WTC11 (cell line): Measurements from ENCODE around the gene CD79A. TPM values are rescaled to one million over a fixed set of nuclear protein-coding genes. Genes with fewer than 3 reads are reported as not detected.

Experiments used
- ATAC-seq: fragments of 200-7000 bp; cut with Tn5 transposase; 2 replicates; pipeline ENCODE4 v1.10.0; 2021; ENCODE audit warnings: mild to moderate bottlenecking, moderate library complexity
- CTCF ChIA-PET: fragments of 300-600 bp; sonication (Branson Sonifier 250); formaldehyde crosslinking; loops from one replicate; lab custom pipeline; 2021; ENCODE audit warnings: antibody characterized with exemption; lab: Charles Lee
- POLR2A ChIA-PET: fragments of 350-600 bp; sonication (Branson Sonifier 250); formaldehyde crosslinking; loops from one replicate; lab custom pipeline; 2021; ENCODE audit warnings: antibody characterized with exemption; lab: Charles Lee
- DNase-seq: peaks from one replicate; pipeline ENCODE4 v3.0.0; 2021; ENCODE audit warnings: low spot score
- H3K27ac Mint-ChIP-seq: 2 replicates; pipeline ENCODE4 v1.8.0; 2021; ENCODE audit warnings: mixed read lengths
- H3K27me3 Mint-ChIP-seq: 2 replicates; pipeline ENCODE4 v1.8.0; 2021; ENCODE audit warnings: low read depth, mild to moderate bottlenecking, moderate library complexity, mixed read lengths
- H3K36me3 Mint-ChIP-seq: 2 replicates; pipeline ENCODE4 v1.8.0; 2021; ENCODE audit warnings: mixed read lengths
- H3K4me1 Mint-ChIP-seq: 2 replicates; pipeline ENCODE4 v1.8.0; 2022; ENCODE audit warnings: mixed read lengths
- H3K4me3 Mint-ChIP-seq: 2 replicates; pipeline ENCODE4 v1.8.0; 2021; ENCODE audit warnings: mild to moderate bottlenecking, moderate library complexity, mixed read lengths
- H3K9me3 Mint-ChIP-seq: 2 replicates; pipeline ENCODE4 v1.8.0; 2021; ENCODE audit warnings: mixed read lengths
- ATF6 ChIP-seq: sonication (generic); formaldehyde crosslinking; IDR thresholded peaks from 2 replicates; pipeline ENCODE4 v1.8.1; 2023; ENCODE audit warnings: mild to moderate bottlenecking, missing genetic modification reagents
- CBFB ChIP-seq: sonication (generic); formaldehyde crosslinking; IDR thresholded peaks from 2 replicates; pipeline ENCODE4 v1.8.1; 2022; ENCODE audit warnings: mild to moderate bottlenecking, low read depth, missing genetic modification reagents
- CDX4 ChIP-seq: fragments of 250-450 bp; sonication (Bioruptor Pico); IDR thresholded peaks from 2 replicates; pipeline ENCODE4 v1.9.0; 2021; ENCODE audit warnings: moderate library complexity, mild to moderate bottlenecking, inconsistent platforms, borderline replicate concordance
- E2F5 ChIP-seq: sonication (generic); formaldehyde crosslinking; IDR thresholded peaks from 2 replicates; pipeline ENCODE4 v1.8.1; 2022; ENCODE audit warnings: mild to moderate bottlenecking, moderate library complexity, missing genetic modification reagents
- ESRRA ChIP-seq: sonication (generic); formaldehyde crosslinking; IDR thresholded peaks from 2 replicates; pipeline ENCODE4 v1.8.1; 2022; ENCODE audit warnings: mild to moderate bottlenecking, missing genetic modification reagents, borderline replicate concordance
- GABPB1 ChIP-seq: sonication (generic); formaldehyde crosslinking; IDR thresholded peaks from 2 replicates; pipeline ENCODE4 v1.8.1; 2023; ENCODE audit warnings: mild to moderate bottlenecking, missing genetic modification reagents
- JUN ChIP-seq: sonication (generic); formaldehyde crosslinking; IDR thresholded peaks from 2 replicates; pipeline ENCODE4 v1.8.0; 2023; ENCODE audit warnings: mild to moderate bottlenecking, missing genetic modification reagents
- NFYB ChIP-seq: sonication (generic); formaldehyde crosslinking; conservative IDR thresholded peaks from 2 replicates; pipeline ENCODE4 v1.8.0; 2022; ENCODE audit warnings: low read depth, missing genetic modification reagents
- PRRX2 ChIP-seq: fragments of 250-450 bp; sonication (Bioruptor Pico); IDR thresholded peaks from 2 replicates; pipeline ENCODE4 v1.8.0; 2021; ENCODE audit warnings: mild to moderate bottlenecking
- SP1 ChIP-seq: sonication (generic); formaldehyde crosslinking; conservative IDR thresholded peaks from 2 replicates; pipeline ENCODE4 v1.8.1; 2022; ENCODE audit warnings: missing genetic modification reagents
- TEAD1 ChIP-seq: sonication (generic); formaldehyde crosslinking; IDR thresholded peaks from 2 replicates; pipeline ENCODE4 v1.8.0; 2022; ENCODE audit warnings: mild to moderate bottlenecking, missing genetic modification reagents
- ZMAT4 ChIP-seq: fragments of 250-450 bp; sonication (Bioruptor Pico); IDR thresholded peaks from 2 replicates; pipeline ENCODE4 v1.9.0; 2021; ENCODE audit warnings: mild to moderate bottlenecking
- ZNF138 ChIP-seq: sonication (generic); formaldehyde crosslinking; conservative IDR thresholded peaks from 2 replicates; pipeline ENCODE4 v1.8.1; 2022; ENCODE audit warnings: mild to moderate bottlenecking, moderate library complexity, missing genetic modification reagents
- ZNF423 ChIP-seq: fragments of 250-450 bp; sonication (Bioruptor Pico); IDR thresholded peaks from 2 replicates; pipeline ENCODE4 v2.1.2; 2022; ENCODE audit warnings: mild to moderate bottlenecking, moderate library complexity
- ZNF532 ChIP-seq: fragments of 250-450 bp; sonication (Bioruptor Pico); IDR thresholded peaks from 2 replicates; pipeline ENCODE4 v1.9.0; 2021; ENCODE audit warnings: mild to moderate bottlenecking, borderline replicate concordance
- total RNA-seq: library from RNA; stranded (reverse); gene quantifications from 3 replicates; pipeline ENCODE4 v1.2.3, GENCODE V29; 2021
- TF ChIP-seq, protein P1 (sequence below): sonication (generic); formaldehyde crosslinking; IDR thresholded peaks from 2 replicates; pipeline ENCODE4 v1.8.1; 2023; ENCODE audit warnings: mild to moderate bottlenecking, missing genetic modification reagents, borderline replicate concordance
- TF ChIP-seq, protein P2 (sequence below): sonication (generic); formaldehyde crosslinking; IDR thresholded peaks from 2 replicates; pipeline ENCODE4 v1.8.0; 2022; ENCODE audit warnings: mild to moderate bottlenecking, missing genetic modification reagents
- TF ChIP-seq, protein P3 (sequence below): fragments of 250-450 bp; sonication (Bioruptor Pico); conservative IDR thresholded peaks from 2 replicates; pipeline ENCODE4 v1.9.0; 2021; ENCODE audit warnings: mild to moderate bottlenecking

CD79A gene
- total RNA-seq, 1 experiment from 2014 or later = 0.42 TPM

GRCh38 chr19:41897181-41897580 lies 20.1 kb downstream of the CD79A start (continued):
- TF ChIP-seq, protein P1, sequence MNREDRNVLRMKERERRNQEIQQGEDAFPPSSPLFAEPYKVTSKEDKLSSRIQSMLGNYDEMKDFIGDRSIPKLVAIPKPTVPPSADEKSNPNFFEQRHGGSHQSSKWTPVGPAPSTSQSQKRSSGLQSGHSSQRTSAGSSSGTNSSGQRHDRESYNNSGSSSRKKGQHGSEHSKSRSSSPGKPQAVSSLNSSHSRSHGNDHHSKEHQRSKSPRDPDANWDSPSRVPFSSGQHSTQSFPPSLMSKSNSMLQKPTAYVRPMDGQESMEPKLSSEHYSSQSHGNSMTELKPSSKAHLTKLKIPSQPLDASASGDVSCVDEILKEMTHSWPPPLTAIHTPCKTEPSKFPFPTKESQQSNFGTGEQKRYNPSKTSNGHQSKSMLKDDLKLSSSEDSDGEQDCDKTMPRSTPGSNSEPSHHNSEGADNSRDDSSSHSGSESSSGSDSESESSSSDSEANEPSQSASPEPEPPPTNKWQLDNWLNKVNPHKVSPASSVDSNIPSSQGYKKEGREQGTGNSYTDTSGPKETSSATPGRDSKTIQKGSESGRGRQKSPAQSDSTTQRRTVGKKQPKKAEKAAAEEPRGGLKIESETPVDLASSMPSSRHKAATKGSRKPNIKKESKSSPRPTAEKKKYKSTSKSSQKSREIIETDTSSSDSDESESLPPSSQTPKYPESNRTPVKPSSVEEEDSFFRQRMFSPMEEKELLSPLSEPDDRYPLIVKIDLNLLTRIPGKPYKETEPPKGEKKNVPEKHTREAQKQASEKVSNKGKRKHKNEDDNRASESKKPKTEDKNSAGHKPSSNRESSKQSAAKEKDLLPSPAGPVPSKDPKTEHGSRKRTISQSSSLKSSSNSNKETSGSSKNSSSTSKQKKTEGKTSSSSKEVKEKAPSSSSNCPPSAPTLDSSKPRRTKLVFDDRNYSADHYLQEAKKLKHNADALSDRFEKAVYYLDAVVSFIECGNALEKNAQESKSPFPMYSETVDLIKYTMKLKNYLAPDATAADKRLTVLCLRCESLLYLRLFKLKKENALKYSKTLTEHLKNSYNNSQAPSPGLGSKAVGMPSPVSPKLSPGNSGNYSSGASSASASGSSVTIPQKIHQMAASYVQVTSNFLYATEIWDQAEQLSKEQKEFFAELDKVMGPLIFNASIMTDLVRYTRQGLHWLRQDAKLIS (CRISPR knock-in tag) = no peak
- TF ChIP-seq E2F5 (CRISPR knock-in tag) (no peak), SP1 (no peak), GABPB1 (CRISPR knock-in tag) (no peak), ESRRA (CRISPR knock-in tag) (no peak)
- TF ChIP-seq, protein P2, sequence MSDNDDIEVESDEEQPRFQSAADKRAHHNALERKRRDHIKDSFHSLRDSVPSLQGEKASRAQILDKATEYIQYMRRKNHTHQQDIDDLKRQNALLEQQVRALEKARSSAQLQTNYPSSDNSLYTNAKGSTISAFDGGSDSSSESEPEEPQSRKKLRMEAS (CRISPR knock-in tag) = no peak

DNA sequence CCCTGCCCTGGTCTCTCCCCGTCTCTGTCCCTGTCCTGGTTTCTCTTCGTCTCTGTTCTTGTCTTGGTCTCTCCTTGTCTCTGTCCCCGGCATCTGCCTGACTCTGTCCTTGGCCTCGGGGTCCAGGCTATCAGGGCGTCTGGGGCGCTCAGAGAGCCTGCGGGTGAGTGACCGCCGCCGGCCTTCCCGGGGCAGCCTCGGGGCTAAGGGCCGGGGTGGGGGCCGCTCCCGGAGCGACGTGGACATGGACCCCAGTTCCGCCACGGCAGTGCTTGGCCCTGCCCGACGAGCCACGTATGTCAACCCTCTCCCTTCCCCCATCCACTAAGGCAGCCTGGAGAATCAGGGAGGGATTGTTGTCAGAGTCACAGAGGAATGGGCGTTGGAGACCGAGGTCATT lies 20.7 kb downstream of the CD79A start:
- ChIA-PET CTCF (no interaction called here), POLR2A (interaction anchor here (0.7 kb wide), 1 partner anchor 119 kb away, joined by 3 read pairs; no protein-coding TSS in a partner anchor)
- H3K27ac Mint-ChIP-seq = no peak overlapping the region
- peaks cover 3% of the 10 kb centered on the region for H3K4me1 Mint-ChIP-seq
- no peaks in the 10 kb centered on the region for H3K27me3 Mint-ChIP-seq
- H3K9me3 Mint-ChIP-seq = no peaks in the 10 kb centered on the region
- H3K4me3 Mint-ChIP-seq = no peak overlapping the region
- ATAC-seq (no peak), DNase-seq (no peak)
- peaks cover 28% of the 10 kb centered on the region for H3K36me3 Mint-ChIP-seq
- TF ChIP-seq JUN (CRISPR knock-in tag) = no peak
- no peak for TF ChIP-seq ZNF532 (CRISPR knock-in tag)
- TF ChIP-seq ZNF423 (CRISPR knock-in tag) = no peak
- no peak for TF ChIP-seq ZMAT4 (CRISPR knock-in tag)
- TF ChIP-seq E2F5 (CRISPR knock-in tag) = no peak
- TF ChIP-seq CBFB (CRISPR knock-in tag) = no peak
- no peak for TF ChIP-seq CDX4 (CRISPR knock-in tag)
- no peak for TF ChIP-seq NFYB (CRISPR knock-in tag)
- no peak for TF ChIP-seq ZNF138 (CRISPR knock-in tag)
- no peak for TF ChIP-seq ATF6 (CRISPR knock-in tag)
- TF ChIP-seq, protein P3, sequence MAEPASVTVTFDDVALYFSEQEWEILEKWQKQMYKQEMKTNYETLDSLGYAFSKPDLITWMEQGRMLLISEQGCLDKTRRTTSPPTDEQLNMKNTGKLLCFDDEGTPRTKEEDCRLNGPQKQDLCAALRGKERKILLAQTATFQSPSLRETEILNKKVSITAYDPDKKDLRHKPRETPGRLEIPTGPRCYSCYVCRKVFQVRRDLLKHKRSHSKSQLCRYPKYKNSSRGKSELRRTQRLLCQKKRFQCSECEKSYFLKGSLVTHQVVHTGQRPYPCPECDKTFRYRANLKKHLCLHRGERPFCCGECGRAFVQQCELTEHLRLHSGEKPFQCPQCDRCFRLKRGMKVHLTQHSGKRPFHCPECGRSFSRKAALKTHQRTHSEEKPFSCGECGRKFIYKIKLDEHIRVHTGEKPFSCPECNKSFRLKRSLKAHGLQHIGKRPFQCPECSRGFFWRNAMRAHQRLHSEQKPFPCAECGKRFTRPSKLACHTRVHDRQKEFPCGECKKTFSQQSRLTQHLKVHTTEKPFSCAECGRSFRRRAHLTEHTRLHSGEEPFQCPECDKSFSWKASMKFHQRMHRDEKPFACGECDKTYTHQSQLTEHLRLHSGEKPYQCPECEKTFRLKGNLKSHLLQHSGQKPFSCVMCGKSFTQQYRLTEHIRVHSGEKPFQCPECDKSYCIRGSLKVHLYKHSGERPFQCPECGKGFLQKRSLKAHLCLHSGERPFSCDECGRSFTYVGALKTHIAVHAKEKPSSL (CRISPR knock-in tag) = no peak
- TF ChIP-seq TEAD1 (CRISPR knock-in tag) = no peak
- TF ChIP-seq PRRX2 = no peak
